GM21381 (cell line): Measurements from ENCODE around the gene POC5.
A peak's percentile ranks its signal among the peaks of the same experiment; 100 is the strongest.

Experiments
- ATAC-seq: cut with Tn5 transposase; IDR thresholded peaks from one replicate; pipeline ENCODE4 v1.9.1; 2021; ENCODE audit warnings: mild to moderate bottlenecking, moderate library complexity; ENCODE audit not compliant: unreplicated experiment

POC5 gene

DNA sequence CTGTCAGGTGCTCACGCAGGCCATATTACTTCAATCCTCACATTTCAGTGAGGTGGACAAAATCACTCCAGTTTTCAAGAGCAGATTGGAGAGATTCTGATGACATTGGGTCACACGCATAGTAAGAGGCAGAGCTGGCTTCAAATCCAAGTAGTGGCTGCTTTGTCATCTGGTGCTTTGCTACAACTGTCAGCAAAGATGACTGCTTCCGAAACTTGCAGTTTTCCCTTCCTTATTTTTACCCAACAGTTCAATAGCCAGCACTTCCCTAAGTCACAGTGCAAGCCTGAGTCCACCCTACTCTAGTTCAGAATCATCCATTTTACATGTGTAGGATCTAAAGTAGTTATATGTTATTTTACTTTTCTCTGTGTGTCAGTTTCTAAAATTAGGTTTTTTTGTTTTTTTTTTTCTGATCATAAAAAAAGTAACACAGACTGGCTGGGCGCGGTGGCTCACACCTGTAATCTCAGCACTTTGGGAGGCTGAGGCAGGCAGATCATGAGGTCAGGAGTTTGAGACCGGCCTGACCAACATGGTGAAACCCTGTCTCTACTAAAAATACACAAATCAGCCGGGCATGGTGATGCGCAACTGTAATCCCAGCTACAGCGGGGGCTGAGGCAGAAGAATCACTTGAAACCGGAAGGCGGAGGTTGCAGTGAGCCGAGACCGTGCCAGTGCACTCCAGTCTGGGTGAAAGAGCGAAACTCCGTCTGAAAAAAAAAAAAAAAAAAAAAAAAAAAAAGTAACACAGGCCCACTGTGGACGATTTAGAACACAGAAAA is 56.4 kb downstream of the POC5 start:
- peak; percentile 47 for ATAC-seq

GRCh38 chr5:75659791-75660450 is 57.3 kb downstream of the POC5 start:
- ATAC-seq = peak; percentile 54

- ATAC-seq = no peak
Measured at GRCh38 chr5:75656311-75657003, 60.8 kb downstream of the POC5 start.

- no peak for ATAC-seq
Measured at GRCh38 chr5:75654693-75655295, 62.4 kb downstream of the POC5 start.

GRCh38 chr5:75653521-75653920 is 63.7 kb downstream of the POC5 start:
- no peak for ATAC-seq

DNA sequence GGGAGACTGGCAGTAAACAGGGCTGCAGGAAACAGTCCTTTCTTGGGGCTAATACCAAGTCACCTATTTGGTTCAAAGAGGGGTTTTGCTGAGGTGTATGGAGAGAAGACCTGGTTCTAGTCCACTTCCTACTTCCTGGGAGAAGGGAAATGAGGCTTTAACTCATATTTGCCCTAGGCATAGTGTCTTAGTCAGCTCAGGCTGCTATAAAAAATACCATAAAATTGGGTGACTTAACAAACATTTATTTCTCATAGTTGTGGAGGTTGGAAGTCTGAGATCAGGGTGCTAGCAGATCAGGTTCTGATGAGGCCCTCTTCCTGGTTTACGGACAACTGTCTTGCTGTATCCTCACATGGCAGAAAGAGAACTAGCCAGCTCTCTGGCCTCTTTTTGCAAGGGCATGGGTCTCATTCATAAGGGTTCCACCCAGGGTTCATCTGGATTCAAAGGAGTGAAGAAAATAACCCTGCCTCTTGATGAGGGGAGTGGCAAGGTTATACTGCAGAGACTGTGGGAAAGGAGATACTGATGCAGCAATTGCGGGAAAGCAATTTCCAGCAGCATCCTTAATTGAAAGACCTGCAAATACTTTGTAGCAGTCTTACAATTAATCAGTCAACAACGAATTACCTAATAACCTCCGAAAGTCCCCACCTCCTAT is 65.5 kb downstream of the POC5 start:
- ATAC-seq = no peak

DNA sequence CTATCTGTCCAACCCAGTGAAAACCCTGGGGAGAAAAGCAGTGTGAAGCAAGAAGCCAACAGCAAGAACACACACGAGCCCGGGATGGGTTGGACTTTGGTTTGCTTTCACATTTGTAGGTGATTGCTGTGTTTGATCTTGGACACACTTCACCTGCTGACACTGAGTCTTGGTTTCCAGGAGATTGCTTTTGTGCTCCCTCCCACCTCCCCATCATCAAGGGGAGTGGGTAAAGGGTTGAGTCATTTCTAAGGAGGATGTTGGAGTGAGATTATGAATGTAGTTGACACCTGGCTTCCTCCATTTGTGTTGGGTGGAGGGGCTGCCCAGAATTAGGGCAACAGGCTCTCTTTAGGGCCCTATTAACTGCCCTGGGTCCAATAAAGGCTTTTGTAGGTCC is 68.5 kb downstream of the POC5 start:
- no peak for ATAC-seq

DNA sequence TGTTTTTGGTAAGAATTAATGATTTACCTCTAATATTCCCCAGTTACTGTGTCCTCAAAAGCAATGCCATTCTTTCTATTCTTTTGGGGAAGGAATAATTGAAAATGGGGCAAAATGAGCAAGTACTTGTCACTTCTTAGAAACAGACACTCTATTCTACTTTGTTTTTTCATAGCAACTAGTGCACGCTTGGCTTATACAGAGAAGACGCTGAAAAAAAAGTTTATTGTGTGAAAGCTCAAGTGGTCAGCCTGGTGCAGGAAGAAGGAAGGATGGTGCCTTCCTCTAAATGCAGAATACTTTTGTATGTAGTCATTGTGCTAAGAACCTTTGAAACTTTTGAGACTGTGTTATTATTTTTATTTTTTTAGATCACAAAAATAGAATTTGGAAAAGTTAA is 76.4 kb downstream of the POC5 start:
- ATAC-seq = no peak

DNA sequence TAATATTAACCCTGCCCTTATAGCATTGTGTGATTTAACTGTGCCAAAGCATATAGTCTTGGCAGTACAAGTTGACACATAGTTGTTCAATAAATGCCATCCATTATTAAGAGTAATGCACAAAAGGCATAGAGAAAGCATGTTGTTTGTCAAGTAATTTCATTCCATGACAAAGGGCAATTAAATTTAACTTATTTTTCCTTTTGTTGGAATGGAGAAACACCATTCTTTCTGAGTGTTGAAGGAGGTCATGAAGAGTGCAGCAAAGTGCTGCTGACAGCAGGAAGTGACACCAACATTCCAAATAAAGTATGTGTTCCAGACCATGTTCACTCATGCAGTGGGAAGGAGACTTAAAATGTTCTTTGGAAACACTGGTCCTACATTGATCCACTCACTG is 76.8 kb downstream of the POC5 start:
- no peak for ATAC-seq

- no peak for ATAC-seq
Measured at GRCh38 chr5:75639535-75640311, 77.5 kb downstream of the POC5 start.

- no peak for ATAC-seq
Measured at GRCh38 chr5:75637949-75638348, 79.3 kb downstream of the POC5 start.

GRCh38 chr5:75632321-75632720 is 84.9 kb downstream of the POC5 start:
- ATAC-seq = no peak

DNA sequence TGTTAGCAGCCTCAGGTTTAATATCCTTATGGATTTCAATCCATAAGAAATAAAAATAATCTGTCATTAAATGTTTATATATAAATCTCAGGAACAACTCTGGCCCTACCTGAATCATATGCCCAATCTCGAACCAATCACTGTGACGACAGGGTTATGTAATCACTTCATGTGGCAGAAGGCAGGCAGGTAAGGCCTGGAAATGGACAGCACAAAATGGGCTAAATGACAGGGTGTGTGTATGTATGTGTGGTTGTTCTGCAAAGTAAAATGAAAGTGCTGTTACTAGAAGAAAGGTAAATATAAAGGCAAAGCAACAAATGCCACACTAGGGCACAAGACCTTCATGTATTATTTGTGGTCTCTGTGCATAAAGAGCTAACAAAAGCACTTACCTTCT is 86.4 kb downstream of the POC5 start:
- ATAC-seq = no peak

DNA sequence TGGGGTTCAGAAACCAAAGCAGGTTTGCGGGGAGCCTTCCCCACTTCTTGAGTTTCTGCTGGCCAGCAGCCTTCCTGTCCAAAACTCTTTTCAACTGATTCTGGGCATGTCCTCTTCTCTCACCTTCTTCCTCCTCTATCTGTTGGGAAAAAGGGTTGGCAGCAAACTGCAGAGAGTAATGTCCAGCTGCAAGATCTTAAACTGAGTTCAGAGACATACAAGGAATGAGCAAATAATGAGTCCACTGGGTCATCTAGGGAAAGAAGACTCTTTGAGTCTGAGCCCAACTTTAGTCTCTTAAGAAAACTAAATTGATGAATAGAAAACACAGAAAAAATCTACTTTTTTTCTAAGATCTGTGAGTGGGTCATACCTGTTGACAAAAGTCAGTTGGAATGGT is 89.4 kb downstream of the POC5 start:
- no peak for ATAC-seq

DNA sequence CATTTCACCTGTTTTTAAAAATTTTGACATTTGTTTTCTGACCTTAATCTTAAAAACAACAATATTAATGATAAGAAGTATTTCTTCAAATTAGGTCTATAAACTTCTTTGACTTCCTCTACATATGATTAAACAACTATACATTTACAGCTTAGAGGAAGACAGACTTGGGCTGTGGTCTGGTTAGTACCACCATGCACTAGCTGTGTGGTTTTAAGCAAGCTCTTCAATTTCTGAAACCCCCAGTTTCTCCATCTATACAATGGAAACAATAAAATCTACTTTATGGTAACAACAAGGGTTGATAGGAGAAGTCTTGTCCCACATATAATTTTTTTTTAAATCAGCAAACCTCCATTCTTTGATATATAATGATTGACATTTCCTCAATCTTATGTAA is 90.3 kb downstream of the POC5 start:
- ATAC-seq = no peak
